ENCODE data around the gene EMILIN2. TPM values are rescaled to one million over a fixed set of nuclear protein-coding genes. Genes with fewer than 3 reads are reported as not detected.

Gene EMILIN2
- total RNA-seq, 2 experiments from 2014 or later: 0.15 to 1.4 TPM

DNA sequence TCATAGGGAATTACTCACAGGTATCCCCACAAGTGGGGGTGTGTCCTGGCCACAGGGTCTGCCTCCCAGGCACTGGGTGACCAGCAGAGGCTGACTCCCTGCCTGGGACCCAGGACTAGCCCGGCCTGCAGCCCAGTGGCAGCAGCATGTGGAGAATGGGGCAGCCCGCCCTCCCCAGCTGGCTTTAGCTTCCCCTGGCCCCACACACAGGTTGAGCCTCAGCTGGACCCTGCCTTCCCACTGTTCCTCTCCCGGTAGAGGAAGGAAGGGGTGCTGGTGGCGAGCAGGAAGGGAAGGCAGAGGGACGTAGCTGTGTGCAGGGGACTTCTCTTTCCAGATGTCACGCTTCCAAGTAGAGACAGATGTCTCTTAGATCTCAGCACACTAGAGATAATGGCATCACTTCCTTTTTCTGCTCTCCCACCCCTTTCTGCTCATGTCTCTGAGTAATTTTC lies 51.4 kb downstream of the EMILIN2 start:
- no peaks in the 10 kb centered on the region for H3K36me3 ChIP-seq (ENCODE audit: insufficient read depth, low read length)
- H3K4me3 ChIP-seq (ENCODE audit: low read depth, low read length, poor library complexity, severe bottlenecking): no peak overlapping the region
- no peaks in the 10 kb centered on the region for H3K79me2 ChIP-seq (ENCODE audit: insufficient read depth, low read depth, low read length)
- no peak overlapping the region; the same call in 1 of the 2 replicates for H3K4me2 ChIP-seq (ENCODE audit: low read length)
- H3K27ac ChIP-seq (ENCODE audit: low read depth, low read length, poor library complexity, severe bottlenecking): no peak overlapping the region
- TF ChIP-seq EZH2phosphoT487 (IDR thresholded peaks at IDR 0.05; ENCODE audit: borderline replicate concordance, low read depth, low read length): no peak
- TF ChIP-seq, protein P1, sequence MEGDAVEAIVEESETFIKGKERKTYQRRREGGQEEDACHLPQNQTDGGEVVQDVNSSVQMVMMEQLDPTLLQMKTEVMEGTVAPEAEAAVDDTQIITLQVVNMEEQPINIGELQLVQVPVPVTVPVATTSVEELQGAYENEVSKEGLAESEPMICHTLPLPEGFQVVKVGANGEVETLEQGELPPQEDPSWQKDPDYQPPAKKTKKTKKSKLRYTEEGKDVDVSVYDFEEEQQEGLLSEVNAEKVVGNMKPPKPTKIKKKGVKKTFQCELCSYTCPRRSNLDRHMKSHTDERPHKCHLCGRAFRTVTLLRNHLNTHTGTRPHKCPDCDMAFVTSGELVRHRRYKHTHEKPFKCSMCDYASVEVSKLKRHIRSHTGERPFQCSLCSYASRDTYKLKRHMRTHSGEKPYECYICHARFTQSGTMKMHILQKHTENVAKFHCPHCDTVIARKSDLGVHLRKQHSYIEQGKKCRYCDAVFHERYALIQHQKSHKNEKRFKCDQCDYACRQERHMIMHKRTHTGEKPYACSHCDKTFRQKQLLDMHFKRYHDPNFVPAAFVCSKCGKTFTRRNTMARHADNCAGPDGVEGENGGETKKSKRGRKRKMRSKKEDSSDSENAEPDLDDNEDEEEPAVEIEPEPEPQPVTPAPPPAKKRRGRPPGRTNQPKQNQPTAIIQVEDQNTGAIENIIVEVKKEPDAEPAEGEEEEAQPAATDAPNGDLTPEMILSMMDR (conservative IDR thresholded peaks at IDR 0.05; ENCODE audit: low read length): no peak
- H3K9me2 ChIP-seq (ENCODE audit: insufficient read depth, low read length): no peaks in the 10 kb centered on the region
- BruUV-seq (replicated peaks): no TSS peak
- POLR2A ChIA-PET: interaction anchor here (0.6 to 1.0 kb wide), 5 partner anchors 15 to 173 kb away, joined by 3 to 4 read pairs (median 3); no protein-coding TSS in a partner anchor
- no peaks in the 10 kb centered on the region for H3K9me3 ChIP-seq (ENCODE audit: low read length)
- peak; percentile 28 for DNase-seq (ENCODE audit: low spot score)
- peaks cover 10% of the 10 kb centered on the region for H3K4me1 ChIP-seq (ENCODE audit: insufficient read depth, low read length, poor library complexity, severe bottlenecking)
- no peaks in the 10 kb centered on the region for H4K20me1 ChIP-seq (ENCODE audit: insufficient read depth, low read length)
- CTCF ChIA-PET (ENCODE audit: unreplicated experiment): interaction anchor here (1.4 kb wide), 1 partner anchor 89 kb away, joined by 3 read pairs; no protein-coding TSS in a partner anchor
- H2AFZ ChIP-seq (ENCODE audit: low read length): peak overlapping the region; percentile 49; the same call in 1 of the 2 replicates
- intact Hi-C loops (cut with micrococcal nuclease; ENCODE audit: unreplicated experiment): no loop called here

DNA sequence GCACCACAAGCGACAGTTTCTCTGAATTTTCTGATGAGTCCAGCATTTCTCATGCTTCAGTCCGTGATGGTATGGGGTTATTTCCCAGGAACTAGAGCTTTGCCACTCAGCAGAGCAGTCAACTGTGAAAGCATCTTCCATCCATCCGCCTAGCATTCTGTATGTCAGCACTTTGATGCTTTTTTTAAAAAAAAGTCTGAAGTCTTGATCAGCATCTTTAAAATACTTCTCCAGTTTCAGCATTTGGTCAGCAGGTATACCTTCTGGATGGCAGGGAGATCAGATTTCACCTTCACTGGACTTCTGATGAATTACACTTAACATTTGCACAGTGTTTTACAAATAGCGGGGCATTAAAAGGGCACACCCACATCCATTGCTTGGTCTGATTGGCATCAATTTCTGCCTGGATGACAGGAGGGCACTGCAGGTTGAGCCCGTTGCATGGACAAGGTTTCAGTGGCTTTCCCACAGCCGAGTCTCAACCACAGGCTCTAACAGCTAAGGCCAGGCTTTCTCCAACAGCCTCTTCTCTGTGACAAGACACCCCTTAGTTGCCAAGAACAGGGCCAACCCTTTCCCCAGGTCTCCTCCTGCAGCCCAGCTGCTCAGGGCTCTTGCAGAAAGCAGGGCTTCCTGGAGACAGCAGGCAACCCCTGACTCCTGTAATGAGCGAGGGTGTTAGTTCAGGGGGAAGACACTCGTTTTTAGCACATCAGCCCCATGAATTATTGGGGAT lies 54.0 kb downstream of the EMILIN2 start:
- Histone ChIP-seq H3K4me2 (ENCODE audit: low read length) (no peak overlapping the region), H3K4me1 (ENCODE audit: insufficient read depth, low read length, poor library complexity, severe bottlenecking) (peaks cover 10% of the 10 kb centered on the region), H3K27ac (ENCODE audit: low read depth, low read length, poor library complexity, severe bottlenecking) (no peak overlapping the region), H4K20me1 (ENCODE audit: insufficient read depth, low read length) (no peaks in the 10 kb centered on the region), H3K4me3 (ENCODE audit: low read depth, low read length, poor library complexity, severe bottlenecking) (no peak overlapping the region), H3K79me2 (ENCODE audit: insufficient read depth, low read depth, low read length) (no peaks in the 10 kb centered on the region), H2AFZ (ENCODE audit: low read length) (no peak overlapping the region), H3K9me3 (ENCODE audit: low read length) (no peaks in the 10 kb centered on the region), H3K9me2 (ENCODE audit: insufficient read depth, low read length) (no peaks in the 10 kb centered on the region), H3K36me3 (ENCODE audit: insufficient read depth, low read length) (no peaks in the 10 kb centered on the region)
- intact Hi-C loops (cut with micrococcal nuclease; ENCODE audit: unreplicated experiment): no loop called here
- ChIA-PET CTCF (ENCODE audit: unreplicated experiment) (no interaction called here), POLR2A (no interaction called here)
- TF ChIP-seq, protein P1 (conservative IDR thresholded peaks at IDR 0.05; ENCODE audit: low read length): no peak
- no peak for TF ChIP-seq EZH2phosphoT487 (IDR thresholded peaks at IDR 0.05; ENCODE audit: borderline replicate concordance, low read depth, low read length)
- no TSS peak for BruUV-seq (replicated peaks)
- DNase-seq (ENCODE audit: low spot score): no peak

GRCh38 chr18:2901423-2901985 lies 54.7 kb downstream of the EMILIN2 start:
- Histone ChIP-seq H3K27ac (ENCODE audit: low read depth, low read length, poor library complexity, severe bottlenecking) (no peak overlapping the region), H3K4me3 (ENCODE audit: low read depth, low read length, poor library complexity, severe bottlenecking) (no peak overlapping the region), H3K9me3 (ENCODE audit: low read length) (no peaks in the 10 kb centered on the region), H3K79me2 (ENCODE audit: insufficient read depth, low read depth, low read length) (no peaks in the 10 kb centered on the region), H4K20me1 (ENCODE audit: insufficient read depth, low read length) (no peaks in the 10 kb centered on the region), H2AFZ (ENCODE audit: low read length) (no peak overlapping the region), H3K9me2 (ENCODE audit: insufficient read depth, low read length) (no peaks in the 10 kb centered on the region), H3K36me3 (ENCODE audit: insufficient read depth, low read length) (no peaks in the 10 kb centered on the region), H3K4me2 (ENCODE audit: low read length) (no peak overlapping the region), H3K4me1 (ENCODE audit: insufficient read depth, low read length, poor library complexity, severe bottlenecking) (peaks cover 10% of the 10 kb centered on the region)
- TF ChIP-seq, protein P1 (conservative IDR thresholded peaks at IDR 0.05; ENCODE audit: low read length): no peak
- TF ChIP-seq EZH2phosphoT487 (IDR thresholded peaks at IDR 0.05; ENCODE audit: borderline replicate concordance, low read depth, low read length): no peak
- no peak for DNase-seq (ENCODE audit: low spot score)
- no TSS peak for BruUV-seq (replicated peaks)
- intact Hi-C loops (cut with micrococcal nuclease; ENCODE audit: unreplicated experiment): no loop called here
- ChIA-PET POLR2A (no interaction called here), CTCF (ENCODE audit: unreplicated experiment) (no interaction called here)
